ENCODE data around the gene BACH1. TPM values are rescaled to one million over a fixed set of nuclear protein-coding genes. Genes with fewer than 3 reads are reported as not detected.

The BACH1 gene
- total and polyA plus RNA-seq, 4 donors, result 9.2 to 106 (median 54.2) TPM

- TF ChIP-seq, protein P1, sequence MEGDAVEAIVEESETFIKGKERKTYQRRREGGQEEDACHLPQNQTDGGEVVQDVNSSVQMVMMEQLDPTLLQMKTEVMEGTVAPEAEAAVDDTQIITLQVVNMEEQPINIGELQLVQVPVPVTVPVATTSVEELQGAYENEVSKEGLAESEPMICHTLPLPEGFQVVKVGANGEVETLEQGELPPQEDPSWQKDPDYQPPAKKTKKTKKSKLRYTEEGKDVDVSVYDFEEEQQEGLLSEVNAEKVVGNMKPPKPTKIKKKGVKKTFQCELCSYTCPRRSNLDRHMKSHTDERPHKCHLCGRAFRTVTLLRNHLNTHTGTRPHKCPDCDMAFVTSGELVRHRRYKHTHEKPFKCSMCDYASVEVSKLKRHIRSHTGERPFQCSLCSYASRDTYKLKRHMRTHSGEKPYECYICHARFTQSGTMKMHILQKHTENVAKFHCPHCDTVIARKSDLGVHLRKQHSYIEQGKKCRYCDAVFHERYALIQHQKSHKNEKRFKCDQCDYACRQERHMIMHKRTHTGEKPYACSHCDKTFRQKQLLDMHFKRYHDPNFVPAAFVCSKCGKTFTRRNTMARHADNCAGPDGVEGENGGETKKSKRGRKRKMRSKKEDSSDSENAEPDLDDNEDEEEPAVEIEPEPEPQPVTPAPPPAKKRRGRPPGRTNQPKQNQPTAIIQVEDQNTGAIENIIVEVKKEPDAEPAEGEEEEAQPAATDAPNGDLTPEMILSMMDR (IDR thresholded peaks at IDR 0.05; ENCODE audit: control extremely low read depth, extremely low read depth), result no peak
- DNase-seq (no peak), ATAC-seq (ENCODE audit: insufficient read depth, low FRiP score) (no peak)
- Histone ChIP-seq H3K4me3 (no peak overlapping the region), H3K9ac (ENCODE audit: insufficient read depth in 1 of 2, low read length in 2 of 2) (no peak overlapping the region), H3K36me3 (ENCODE audit: control insufficient read depth in 4 of 4, insufficient read depth in 4 of 4, low read length in 4 of 4) (no peaks in the 10 kb centered on the region), H3K9me3 (ENCODE audit: control insufficient read depth in 4 of 4, insufficient read depth in 3 of 4, low read length in 3 of 4) (no peaks in the 10 kb centered on the region), H3K27ac (ENCODE audit: low read depth in 1 of 2, low read length in 1 of 2) (no peak overlapping the region), H3K4me1 (ENCODE audit: control insufficient read depth in 5 of 5, insufficient read depth in 5 of 5, low read length in 5 of 5) (peaks cover 0 to under 1% (median 0%) of the 10 kb centered on the region in 5 donors), H3K27me3 (ENCODE audit: control insufficient read depth in 3 of 3, insufficient read depth in 3 of 3, low read length in 2 of 3) (no peaks in the 10 kb centered on the region)
- 44 to 58% methylated on average over 1 of the region's 1 CpG for WGBS, 2 donors
These were observed 34.0 kb upstream of the BACH1 start for GRCh38 chr21:29264721-29265120.

- Histone ChIP-seq H3K27ac (ENCODE audit: low read depth in 1 of 2, low read length in 1 of 2) (no peak overlapping the region), H3K27me3 (ENCODE audit: control insufficient read depth in 3 of 3, insufficient read depth in 3 of 3, low read length in 2 of 3) (no peaks in the 10 kb centered on the region), H3K4me1 (ENCODE audit: control insufficient read depth in 5 of 5, insufficient read depth in 5 of 5, low read length in 5 of 5) (no peaks in the 10 kb centered on the region), H3K9me3 (ENCODE audit: control insufficient read depth in 4 of 4, insufficient read depth in 3 of 4, low read length in 3 of 4) (no peaks in the 10 kb centered on the region), H3K36me3 (ENCODE audit: control insufficient read depth in 4 of 4, insufficient read depth in 4 of 4, low read length in 4 of 4) (no peaks in the 10 kb centered on the region), H3K9ac (ENCODE audit: insufficient read depth in 1 of 2, low read length in 2 of 2) (no peak overlapping the region), H3K4me3 (no peak overlapping the region)
- ATAC-seq (ENCODE audit: insufficient read depth, low FRiP score) (no peak), DNase-seq (no peak)
- WGBS, 2 donors, result 85 to 91% methylated on average over 6 of the region's 6 CpGs
- TF ChIP-seq, protein P1 (IDR thresholded peaks at IDR 0.05; ENCODE audit: control extremely low read depth, extremely low read depth), result no peak
These were observed 32.8 kb upstream of the BACH1 start for GRCh38 chr21:29265690-29266479.

DNA sequence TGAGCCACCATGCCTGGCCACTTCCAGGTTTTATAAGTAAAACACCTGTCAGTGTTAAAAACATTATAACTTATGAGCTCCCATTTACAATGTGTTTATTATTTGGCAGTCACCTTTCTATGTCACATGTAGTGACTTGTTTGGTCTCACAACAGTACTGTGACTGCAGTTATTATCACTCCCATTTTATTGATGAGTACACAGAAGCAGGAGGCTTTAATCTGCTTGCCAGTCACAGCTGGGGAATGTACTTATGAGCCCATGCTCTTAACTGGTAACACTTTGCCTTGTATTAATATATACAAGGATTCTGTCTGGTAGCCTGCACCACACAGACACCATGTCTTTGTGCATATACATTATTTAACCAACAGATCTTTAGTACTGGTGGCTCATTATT, 31.1 kb upstream of the BACH1 start:
- Histone ChIP-seq H3K27me3 (ENCODE audit: control insufficient read depth in 3 of 3, insufficient read depth in 3 of 3, low read length in 2 of 3) (no peaks in the 10 kb centered on the region), H3K4me1 (ENCODE audit: control insufficient read depth in 5 of 5, insufficient read depth in 5 of 5, low read length in 5 of 5) (no peaks in the 10 kb centered on the region), H3K27ac (ENCODE audit: low read depth in 1 of 2, low read length in 1 of 2) (no peak overlapping the region), H3K9me3 (ENCODE audit: control insufficient read depth in 4 of 4, insufficient read depth in 3 of 4, low read length in 3 of 4) (no peaks in the 10 kb centered on the region), H3K36me3 (ENCODE audit: control insufficient read depth in 4 of 4, insufficient read depth in 4 of 4, low read length in 4 of 4) (no peaks in the 10 kb centered on the region), H3K9ac (ENCODE audit: insufficient read depth in 1 of 2, low read length in 2 of 2) (no peak overlapping the region), H3K4me3 (no peak overlapping the region)
- TF ChIP-seq, protein P1 (IDR thresholded peaks at IDR 0.05; ENCODE audit: control extremely low read depth, extremely low read depth), result no peak
- ATAC-seq (ENCODE audit: insufficient read depth, low FRiP score) (no peak), DNase-seq (no peak)
